HG02870 (cell line): Measurements from ENCODE around the gene RSL1D1.

Source experiments
- ATAC-seq: cut with Tn5 transposase; IDR thresholded peaks from one replicate; pipeline ENCODE4 v1.9.1; 2021; ENCODE audit warnings: mild to moderate bottlenecking, moderate library complexity; ENCODE audit not compliant: unreplicated experiment

The RSL1D1 gene

DNA sequence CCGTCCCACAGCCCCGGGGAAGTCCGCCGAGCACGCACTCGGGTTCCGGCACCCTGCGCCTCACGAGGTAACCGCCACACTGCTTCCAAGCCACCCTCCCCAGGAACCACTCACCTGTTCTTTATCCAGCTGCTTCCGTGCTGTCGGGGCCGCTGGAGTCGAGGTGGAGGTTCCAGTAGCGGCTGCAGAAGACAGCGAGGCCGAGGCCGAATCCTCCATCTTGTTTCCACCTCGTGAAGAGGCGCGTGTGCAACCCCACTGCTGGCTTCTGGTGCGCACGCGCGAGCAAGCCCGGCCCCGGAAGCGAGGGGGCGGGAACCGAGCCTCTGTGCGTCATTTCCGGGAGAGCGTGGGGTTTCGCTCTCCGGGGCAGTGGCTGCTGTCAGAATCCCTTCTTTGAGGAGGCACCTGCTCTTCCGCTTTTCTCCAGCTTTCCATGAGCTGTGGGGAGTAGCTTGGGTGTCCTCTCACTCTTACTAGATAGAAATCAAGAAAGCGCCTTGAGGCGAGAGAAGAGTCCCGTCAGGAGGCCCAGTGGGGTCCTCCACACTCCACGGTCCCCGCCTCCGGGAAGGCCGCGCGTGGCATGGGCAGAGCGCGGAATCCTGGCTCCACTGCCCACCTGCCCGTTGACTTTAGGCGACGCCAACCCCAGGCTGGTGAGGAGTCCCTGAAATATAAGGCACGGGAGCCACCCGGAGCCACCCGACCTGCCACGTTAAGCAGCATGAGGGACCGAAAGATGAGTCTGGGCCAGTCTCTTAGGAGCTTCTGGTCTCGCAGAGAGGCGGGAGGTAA, at the start of gene RSL1D1:
Gene RSL1D1 (minus strand): TSS at position 249 of the 798 bp plus-strand sequence. CDS start 30 bp downstream, at position 219.
- peak; percentile 79 for ATAC-seq

DNA sequence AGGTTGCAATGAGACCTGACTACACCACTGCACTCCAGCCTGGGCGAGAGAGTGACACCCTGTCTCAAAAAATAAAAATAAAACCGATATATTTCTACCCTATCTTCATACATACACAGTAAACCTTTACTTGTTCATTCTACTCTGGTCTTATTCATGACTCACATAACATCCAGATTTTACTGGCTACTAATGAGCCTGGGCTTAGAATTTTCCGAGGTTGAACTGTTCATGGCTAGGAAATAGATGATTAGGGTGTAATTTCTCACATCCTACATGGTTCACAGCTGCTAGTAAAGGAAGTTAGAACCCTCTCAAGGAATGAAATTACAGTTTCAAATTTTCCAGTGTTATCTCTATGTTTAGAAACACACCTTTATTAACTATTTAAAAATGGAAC, 49.7 kb upstream of the RSL1D1 start:
- no peak for ATAC-seq

DNA sequence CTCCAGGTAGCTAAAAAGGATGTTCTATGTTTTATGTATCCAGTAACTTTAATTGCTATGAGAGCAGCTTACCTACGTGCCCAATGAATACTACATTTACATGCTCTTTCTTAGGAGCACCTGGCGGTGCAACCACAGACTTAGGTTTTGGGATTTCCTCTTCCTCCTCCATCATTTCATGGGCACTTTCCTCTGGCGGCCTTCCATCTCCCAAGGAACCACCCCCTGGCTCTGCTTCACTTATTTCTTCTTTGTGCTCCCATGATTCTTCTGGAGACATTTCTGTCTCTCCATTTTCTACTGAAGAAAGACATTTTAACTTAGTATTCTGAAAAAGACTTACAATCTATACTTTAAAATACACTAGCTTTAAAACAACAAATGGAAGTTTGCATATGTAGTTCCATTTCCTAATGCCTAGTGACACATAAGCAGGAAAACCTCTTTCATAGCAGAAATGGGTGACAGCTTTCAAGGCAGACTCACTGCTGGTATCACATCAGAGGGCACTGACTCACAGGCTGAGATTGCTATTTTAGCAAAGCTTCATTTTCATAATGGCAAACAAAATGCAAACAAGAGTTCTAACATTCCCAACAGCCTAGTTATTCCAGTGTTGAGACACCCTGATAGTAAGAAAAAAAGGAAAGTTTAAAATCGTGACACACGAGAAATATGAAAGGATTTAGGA, 45.3 kb upstream of the RSL1D1 start:
- ATAC-seq: no peak

DNA sequence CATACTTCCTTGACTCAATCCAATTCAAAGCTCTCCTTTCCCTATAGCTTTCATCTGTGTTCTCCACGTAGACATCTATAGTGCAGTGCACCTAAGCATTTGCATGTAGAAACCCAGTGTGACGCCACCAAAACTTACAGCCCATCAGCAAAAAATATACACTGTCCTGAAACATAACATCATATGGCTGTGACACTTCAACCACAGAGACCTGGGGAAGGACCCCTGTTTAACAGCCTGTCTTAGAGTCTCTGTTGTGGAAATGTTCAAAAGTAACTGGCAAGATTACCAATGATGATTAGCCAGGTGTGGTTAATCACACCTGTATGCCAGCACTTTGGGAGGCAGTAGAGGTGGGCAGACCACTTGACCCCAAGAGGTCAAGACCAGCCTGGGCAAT, 42.2 kb upstream of the RSL1D1 start:
- ATAC-seq: no peak

DNA sequence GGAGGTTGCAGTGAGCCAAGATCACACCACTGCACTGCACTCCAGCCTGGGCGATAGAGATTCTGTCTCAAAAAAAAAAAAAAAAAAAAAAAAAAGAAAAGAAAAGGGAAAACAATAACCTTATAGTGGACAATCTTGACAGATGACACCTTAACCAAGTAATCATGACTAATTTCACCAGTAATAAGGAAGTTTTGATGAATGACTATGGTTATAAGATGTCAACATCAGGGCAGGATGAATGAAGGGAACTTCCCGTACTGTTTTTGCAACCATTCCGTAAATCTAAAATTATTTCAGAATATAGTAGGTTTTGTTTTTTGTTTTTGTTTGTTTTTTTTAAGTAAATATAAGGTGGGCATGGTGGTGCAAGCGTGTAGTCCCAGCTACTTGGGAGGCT, 41.4 kb upstream of the RSL1D1 start:
- no peak for ATAC-seq

DNA sequence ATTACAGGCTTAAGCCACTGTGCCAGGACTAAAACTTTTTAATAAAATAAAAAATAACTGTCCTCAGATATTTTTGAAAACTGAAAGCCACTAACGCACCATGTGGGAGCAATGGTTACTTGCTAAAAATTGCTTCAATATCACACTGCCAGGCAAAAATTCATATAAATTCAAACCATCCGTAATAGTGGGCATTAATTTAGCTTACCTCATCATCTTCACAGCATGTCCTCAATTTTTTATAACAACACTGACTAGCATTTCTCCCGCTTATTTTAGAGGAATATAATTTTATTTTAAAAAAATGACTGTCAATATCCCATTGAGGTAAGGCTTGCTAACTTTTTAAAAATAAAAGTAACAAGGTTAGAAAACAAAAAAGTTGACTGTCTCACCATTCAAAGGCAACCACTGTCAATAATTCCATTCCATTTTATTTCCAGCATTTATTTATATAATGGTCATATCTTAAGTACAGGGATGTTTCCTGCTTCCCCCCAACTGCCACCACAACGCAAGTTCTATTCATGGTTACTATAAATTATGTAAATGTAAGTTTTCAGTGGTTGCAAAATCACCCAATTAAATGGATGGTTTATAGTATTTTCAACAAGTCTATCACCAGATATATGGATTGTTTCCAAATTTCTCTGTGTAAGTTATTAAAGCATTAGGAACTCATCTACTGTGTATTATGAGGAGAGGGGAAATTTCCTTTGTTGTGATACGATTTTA, 39.1 kb upstream of the RSL1D1 start:
- no peak for ATAC-seq

DNA sequence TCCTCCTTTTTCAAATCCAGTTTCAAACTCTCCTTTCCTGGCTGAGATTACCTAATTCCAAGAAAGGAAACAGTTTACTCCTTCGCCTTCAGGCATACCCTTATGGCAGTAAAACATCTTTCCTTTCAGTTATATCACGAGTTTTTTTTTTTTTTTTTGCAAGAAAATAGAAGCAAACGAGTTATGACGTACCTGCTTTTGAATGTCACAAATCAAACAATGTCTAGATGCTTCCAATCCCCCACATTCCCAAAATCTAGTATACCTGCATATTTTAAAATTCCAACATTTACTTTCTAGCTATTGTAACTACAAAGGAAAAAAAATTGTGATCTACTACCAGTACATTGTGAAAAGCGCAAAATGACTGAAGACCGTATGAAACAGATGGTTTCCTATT, 35.5 kb upstream of the RSL1D1 start:
- no peak for ATAC-seq

DNA sequence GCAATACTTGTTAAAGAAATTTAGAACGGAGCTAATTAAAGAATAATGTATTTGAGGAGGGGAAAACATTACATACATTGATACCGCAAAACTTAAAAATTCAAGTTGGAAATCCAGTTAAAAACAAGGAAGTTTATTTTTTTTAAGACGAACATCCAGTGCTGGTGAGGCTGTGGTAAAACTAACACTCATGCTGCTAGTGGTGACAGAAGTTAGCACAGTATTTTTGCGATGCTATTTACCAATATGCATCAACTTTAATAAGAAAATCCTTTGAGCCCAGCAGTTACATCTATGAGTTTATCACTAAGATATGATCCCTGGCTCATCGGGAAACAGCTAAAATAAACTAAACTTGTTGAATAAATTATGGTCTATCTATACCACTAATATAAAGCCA, 32.7 kb upstream of the RSL1D1 start:
- no peak for ATAC-seq

DNA sequence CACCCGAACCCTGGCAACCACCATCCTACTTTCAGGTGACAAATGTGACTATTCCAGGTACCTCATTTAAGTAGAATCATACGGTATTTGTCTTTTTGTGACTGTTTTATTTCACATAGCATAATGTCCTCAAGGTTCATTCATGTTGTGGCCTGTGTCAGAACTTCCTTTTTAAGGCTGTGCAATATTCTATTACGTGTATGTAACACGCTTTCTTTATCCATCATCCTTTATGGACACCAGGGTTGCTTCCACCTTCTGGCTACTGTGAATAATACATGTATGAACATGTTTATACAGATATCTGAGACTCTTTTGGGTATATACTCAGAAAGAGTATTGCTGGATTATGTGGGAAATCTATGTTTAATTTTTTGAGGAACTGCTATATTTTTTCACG, 28.7 kb upstream of the RSL1D1 start:
- ATAC-seq: no peak

DNA sequence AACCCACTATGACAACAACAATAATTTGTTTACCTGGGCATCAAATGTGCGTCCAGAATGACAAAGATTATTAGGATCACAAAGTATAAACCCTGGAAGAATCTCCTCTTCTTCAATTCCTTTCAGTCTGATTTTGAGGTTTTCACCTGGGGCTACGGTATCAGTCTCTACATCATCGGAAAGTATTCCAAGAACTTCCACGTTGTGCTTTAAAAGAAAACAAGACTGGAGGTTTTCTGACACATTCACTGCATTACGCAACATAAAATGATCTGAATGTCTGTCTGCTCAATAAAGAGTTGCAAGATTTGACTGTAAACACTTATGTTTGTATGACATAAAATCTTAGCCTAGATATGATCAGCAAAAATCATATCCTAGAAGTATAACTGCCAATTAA, 26.0 kb upstream of the RSL1D1 start:
- ATAC-seq: no peak

DNA sequence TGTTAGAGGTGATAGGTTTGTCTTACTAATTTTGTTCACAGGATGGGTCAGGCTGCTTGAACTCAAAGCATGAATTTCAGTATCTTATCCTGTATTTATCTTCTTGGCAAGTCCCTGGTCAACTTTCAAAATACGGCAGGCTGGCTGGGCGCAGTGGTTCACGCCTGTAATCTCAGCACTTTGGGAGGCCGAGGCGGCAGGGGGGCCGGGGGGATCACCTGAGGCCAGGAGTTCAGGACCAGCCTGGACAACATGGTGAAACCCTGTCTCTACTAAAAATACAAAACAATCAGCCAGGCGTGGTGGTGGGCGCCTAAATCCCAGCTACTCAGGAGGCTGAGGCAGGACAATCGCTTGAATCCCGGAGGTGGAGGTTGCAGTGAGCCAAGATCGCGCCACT, 25.0 kb upstream of the RSL1D1 start:
- no peak for ATAC-seq

DNA sequence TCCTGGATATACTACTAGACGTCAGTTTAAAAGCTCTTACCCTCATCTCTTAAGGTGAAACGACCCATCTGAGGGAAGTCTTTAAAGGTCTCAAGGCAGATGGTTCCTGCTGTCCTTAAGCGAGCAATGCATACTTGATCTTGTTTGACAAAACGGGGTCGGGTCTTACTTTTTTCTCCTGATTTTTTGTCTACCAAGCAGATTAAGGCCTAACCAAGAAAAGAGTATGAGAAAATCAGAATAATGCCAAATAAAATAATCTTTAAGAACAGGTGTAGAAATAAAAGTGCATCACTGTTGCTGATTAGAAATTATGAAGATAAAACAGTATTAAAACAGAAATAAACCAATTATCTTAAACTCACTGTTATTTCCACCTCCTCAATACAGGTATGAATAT, 24.4 kb upstream of the RSL1D1 start:
- no peak for ATAC-seq

DNA sequence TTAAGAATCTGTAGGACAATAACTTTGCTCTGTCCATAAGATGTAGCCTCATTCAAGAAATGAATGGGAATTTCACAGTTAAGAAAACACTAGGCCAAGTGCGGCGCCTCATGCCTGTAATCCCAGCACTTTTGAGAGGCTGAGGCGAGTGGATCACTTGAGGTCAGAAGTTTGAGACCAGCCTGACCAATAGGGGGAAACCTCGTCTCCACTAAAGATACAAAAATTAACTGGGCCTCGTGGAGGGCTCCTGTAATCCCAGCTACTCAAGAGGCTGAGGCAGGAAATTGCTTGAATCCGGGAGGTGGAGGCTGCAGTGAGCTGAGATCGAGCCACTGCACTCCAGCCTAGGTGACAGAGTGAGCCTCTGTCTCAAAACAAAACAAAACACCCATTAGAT, 19.9 kb upstream of the RSL1D1 start:
- ATAC-seq: no peak

DNA sequence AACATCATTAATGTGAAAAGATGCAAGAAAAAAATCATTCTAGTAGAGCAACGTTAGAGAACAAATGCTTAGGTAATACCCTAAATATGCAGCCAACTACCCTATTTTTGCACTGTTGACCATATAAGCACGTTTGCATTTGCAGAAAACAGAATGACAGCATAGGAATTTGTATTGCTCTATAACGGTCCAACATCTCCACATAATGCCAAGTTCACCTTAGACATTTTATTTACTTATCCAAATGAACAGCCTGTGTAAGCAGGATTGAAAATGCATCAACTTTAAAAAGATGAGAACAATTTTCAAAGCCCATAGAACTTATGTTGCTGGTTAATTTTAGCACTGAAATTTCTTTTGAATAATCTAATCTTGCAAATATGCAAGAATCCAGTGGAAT, 19.1 kb upstream of the RSL1D1 start:
- ATAC-seq: no peak

DNA sequence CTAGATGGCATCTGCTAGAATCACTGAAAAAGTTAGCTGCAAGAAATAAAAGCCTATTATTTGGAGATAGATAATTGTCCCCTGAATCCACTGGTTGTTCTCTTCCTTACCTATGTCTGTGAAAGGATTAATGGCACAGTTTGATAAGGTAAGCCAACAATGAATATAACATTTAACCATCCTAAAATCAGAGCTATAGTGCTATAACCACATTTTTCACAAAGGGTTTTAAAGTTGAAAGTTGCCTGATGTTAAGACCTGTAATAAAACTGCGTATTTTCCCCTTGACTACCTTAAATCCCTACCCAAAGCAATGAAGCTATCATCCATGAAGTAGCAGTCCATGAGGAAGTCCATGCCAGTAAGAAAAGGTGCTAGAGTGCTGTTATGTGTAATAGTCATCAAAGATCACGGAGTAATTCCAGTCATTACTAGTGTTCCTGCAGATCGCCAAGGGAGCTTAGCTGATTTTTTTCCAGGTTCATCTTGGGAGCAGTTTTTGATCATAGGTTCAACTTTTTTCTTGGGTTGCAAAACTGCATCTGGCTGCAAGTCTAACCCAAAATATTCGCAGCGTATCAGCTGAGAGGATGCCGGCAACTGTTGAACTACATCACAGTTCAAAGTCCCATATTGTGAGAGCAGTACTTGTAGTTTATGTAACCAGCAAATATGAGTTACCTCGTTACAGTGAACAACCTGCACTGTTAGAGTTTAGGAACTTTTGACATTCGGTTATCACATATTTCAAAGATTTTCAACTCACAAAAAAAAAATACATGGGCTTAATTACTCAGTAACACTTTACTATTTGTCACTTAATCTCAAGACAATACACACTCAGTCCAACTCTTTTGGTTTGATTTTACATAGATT, 18.2 kb upstream of the RSL1D1 start:
- no peak for ATAC-seq

DNA sequence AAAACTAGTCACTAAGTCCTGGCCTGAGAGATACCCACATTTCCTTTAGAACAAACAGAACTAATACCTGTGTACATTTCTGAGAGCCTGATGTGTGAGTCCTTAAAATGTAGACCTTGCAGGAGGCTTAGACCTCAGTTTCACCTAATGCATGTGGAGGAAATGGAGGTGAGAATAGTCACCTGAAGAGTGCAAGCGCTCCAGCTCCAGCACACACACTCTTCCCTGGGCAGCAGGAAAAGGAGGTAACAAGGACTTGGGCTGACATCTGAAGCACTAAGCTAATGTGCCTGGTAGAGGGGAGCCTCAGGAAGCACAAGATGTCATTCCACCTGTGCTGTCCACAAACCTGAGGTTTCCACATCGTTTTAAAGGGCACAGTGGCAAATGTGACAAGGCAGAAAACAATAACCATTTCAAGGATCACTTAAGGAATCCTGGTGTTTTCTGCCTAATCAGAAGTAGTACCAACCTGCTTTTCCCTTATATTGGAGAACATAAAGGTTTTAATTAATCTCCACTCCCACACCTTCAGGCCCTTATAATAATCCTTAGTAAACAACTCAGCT, 17.2 kb upstream of the RSL1D1 start:
- ATAC-seq: no peak

DNA sequence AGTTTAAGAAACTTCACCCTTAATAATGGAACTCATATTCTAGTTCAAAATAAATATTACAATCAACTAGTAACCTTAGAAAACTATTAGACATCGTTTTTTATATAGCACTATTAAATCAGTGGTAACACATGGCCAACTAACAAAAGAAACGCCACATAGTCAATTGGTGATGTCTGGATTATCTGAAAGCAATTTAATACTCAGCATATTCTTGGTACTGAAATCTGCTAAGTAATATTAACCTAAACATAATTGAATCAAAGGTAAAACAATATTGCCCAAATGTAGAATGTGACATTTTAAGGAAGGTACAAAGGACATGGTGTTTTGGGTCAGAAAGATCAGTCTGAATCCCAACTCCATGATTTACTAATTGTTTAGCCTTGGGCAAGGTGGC, 11.1 kb upstream of the RSL1D1 start:
- no peak for ATAC-seq

DNA sequence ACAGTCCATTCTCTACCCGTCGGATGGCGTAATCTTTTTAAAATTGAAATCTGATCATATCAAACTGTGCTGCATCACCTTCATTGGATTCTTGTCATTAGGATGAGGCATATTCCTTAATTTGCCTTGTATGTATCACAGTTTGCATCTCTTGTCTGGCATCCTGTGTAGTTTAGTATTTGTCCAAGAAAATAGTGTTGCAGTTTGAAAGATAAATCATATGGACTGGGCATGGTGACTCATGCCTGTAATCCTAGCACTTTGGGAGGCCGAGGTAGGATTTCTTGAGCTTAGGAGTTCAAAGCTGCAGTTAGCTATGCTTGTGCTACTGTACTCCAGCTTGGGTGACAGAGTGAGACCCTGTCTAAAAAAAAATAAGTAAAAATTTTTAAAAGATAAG, 5.8 kb upstream of the RSL1D1 start:
- ATAC-seq: no peak

DNA sequence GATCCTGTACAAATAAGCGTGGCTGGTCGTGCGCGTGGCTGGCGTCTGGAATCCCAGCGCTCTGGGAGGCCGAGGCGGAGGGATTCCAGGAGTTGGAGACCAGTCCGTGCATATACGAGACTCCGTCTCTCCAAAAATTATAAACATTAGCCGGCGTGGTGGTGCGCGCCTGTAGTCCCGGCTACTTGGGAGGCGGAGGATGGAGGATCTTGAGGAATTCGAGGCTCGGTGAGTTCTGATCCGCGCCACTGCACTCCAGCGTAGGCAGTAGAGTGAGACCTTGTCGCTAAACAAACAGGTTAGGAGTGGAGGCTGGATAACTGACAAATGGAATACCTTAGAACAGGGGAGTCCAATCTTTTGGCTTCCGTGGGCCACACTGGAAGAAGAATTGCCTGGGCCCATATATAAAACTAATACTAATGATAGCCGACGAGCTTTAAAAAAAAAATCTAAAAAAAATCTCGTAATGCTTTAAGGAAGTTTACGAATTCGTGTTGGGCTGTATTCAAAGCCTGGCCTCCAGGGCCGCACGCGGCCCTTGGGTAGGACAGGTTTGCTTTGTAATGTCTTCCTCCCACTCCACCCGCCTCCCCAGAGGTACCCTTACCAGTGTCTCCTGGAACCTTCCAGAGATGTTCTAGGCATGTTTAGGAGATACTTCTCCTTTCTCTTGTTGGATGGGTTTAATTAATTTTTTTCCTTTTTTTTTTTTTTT, 909 bp upstream of the RSL1D1 start:
- no peak for ATAC-seq

DNA sequence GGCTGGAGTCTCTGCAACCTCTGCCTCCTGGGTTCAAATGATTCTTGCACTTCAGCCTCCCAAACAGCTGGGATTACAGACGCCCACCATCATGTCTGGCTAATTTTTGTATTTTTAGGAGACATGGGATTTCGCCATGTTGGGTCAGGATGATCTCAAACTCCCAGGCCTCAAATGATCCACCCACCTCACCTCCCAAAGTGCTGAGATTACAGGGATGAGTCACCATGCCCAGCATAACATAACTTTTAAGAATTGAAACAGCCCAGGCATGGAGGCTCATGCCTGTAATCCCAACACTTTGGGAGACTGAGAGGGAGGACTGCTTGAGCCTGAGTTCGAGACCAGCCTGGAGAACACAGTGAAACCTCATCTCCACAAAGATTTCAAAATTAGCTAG, 2.5 kb downstream of the RSL1D1 start:
- ATAC-seq: no peak
